LNCaP clone FGC (cell line): ENCODE measurements around the gene RHOB.

Experiments used
- DNase-seq: peaks from one replicate; pipeline ENCODE4 v3.0.0-alpha.2; 2011; ENCODE audit warnings: low read depth
- H3K4me3 ChIP-seq: 2 replicates; pipeline ENCODE4 v1.5.1; 2011; ENCODE audit warnings: mild to moderate bottlenecking, low read depth, low read length, control low read depth
- TF ChIP-seq, protein P1 (sequence below): IDR thresholded peaks from 2 replicates; pipeline ENCODE4 v1.5.1; 2012; ENCODE audit warnings: mild to moderate bottlenecking; ENCODE audit not compliant: control insufficient read depth, insufficient read depth; ENCODE audit errors: extremely low read depth

The RHOB gene

DNA sequence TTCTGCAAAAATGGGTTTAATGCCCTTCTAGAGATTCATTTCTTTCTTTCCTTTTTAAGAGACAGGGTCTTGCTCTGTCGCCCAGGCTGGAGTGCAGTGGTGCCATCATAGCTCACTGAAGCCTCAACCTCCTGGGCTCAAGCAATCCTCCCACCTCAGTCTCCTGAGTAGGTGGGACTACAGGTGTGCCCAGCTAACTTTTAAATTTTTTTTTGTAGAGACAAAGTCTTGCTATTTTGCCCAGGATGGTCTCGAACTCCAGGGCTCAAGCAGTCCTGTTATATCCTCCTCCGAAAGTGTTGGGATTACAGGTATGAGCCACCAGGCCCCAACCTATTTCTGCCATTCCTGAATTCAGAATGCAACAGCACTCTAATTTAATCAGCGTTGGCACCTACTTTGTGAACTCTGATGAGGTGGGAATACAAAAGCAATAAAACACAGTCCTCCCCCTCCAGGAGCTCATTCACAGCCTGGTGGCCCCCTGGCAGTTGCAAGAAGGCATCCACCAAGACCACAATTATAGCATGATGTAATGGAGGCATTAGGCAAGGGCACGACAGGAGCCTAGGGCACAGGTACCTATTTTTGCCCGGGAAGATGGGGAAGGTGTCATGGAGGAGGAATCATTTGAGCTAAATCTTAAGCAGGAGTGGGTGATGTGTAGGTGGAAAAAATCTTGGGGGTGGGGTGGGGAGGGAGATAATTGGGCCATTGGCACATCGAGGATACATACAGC, 5.1 kb downstream of the RHOB start:
- DNase-seq = no peak
- TF ChIP-seq, protein P1, sequence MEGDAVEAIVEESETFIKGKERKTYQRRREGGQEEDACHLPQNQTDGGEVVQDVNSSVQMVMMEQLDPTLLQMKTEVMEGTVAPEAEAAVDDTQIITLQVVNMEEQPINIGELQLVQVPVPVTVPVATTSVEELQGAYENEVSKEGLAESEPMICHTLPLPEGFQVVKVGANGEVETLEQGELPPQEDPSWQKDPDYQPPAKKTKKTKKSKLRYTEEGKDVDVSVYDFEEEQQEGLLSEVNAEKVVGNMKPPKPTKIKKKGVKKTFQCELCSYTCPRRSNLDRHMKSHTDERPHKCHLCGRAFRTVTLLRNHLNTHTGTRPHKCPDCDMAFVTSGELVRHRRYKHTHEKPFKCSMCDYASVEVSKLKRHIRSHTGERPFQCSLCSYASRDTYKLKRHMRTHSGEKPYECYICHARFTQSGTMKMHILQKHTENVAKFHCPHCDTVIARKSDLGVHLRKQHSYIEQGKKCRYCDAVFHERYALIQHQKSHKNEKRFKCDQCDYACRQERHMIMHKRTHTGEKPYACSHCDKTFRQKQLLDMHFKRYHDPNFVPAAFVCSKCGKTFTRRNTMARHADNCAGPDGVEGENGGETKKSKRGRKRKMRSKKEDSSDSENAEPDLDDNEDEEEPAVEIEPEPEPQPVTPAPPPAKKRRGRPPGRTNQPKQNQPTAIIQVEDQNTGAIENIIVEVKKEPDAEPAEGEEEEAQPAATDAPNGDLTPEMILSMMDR = no peak
- H3K4me3 ChIP-seq = no peak overlapping the region

- H3K4me3 ChIP-seq = no peak overlapping the region
- no peak for DNase-seq
- TF ChIP-seq, protein P1 = no peak
These were observed 5.7 kb downstream of the RHOB start for GRCh38 chr2:20452551-20452950.

GRCh38 chr2:20453087-20453486, 6.2 kb downstream of the RHOB start:
- DNase-seq = no peak
- TF ChIP-seq, protein P1 = no peak
- H3K4me3 ChIP-seq = no peak overlapping the region

DNA sequence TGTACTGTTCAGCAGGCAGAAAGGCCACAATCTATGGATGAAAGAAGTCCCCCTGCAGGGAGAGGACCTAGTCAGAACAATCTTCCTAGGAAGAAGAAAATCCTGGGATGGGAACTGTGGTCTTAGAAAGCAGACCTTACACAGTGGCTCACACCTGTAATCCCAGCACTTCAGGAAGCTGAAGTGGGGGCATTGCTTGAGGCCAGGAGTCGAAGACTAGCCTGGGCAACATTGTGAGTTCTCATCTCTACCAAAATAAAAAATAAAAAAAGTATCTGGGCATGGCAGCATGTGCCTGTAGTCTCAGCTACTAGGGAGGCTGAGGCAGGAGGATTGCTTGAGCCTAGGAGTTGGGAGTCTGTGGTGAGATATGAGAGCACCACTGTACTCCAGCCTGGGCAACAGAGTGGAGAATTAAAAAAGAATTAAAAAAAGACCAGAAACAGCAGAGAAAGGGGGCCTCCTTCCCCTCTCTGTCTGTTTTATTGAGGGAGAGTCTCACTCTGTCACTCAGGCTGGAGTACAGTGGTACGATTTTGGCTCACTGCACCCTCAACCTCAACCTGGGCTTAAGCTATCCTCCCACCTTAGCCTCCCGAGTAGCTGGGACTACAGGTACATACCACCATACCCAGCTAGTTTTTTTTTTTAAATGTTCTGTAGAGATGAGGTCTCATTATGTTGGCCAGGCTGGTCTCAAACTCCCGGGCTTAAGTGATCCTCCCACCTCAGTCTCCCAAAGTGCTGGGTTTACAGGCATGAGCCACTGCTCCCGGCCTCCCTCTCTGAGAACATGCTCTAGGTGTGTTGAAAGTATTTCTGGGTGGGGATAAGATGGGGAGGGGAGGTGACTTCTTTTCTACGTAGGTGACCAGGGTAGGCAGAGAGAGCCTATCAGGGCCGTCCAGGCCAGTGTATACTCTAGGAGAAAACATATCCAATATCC, 7.4 kb downstream of the RHOB start:
- TF ChIP-seq, protein P1 = no peak
- no peak overlapping the region for H3K4me3 ChIP-seq
- no peak for DNase-seq

- H3K4me3 ChIP-seq = no peak overlapping the region
- DNase-seq = no peak
- TF ChIP-seq, protein P1 = no peak
These were observed 8.3 kb downstream of the RHOB start for GRCh38 chr2:20455076-20455587.

- TF ChIP-seq, protein P1 = no peak
- no peak overlapping the region for H3K4me3 ChIP-seq
- DNase-seq = no peak
These were observed 9.3 kb downstream of the RHOB start for GRCh38 chr2:20456116-20456571.
